SIG-M5 treated with dmso at 0.1 percent for 504 hours (cell line): ENCODE data around the gene SIT1.

Source experiments
- DNase-seq: peaks from one replicate; lab custom pipeline; 2025; ENCODE audit not compliant: unreplicated experiment; lab: John Stamatoyannopoulos, UW

The SIT1 gene

GRCh38 chr9:35650341-35651158, at the start of gene SIT1:
TSS of gene SIT1 (minus strand) at chr9:35650931. CDS start at chr9:35650853, 78 bp downstream.
- DNase-seq, result no peak

- no peak for DNase-seq
These were observed 49.3 kb upstream of the SIT1 start for GRCh38 chr9:35700031-35700430.

GRCh38 chr9:35698231-35698630, 47.5 kb upstream of the SIT1 start:
- no peak for DNase-seq

GRCh38 chr9:35697486-35697885, 46.8 kb upstream of the SIT1 start:
- DNase-seq, result no peak

- DNase-seq, result peak; percentile 33
These were observed 45.9 kb upstream of the SIT1 start for GRCh38 chr9:35696520-35697215.

GRCh38 chr9:35695943-35696401, 45.2 kb upstream of the SIT1 start:
- DNase-seq, result no peak

- no peak for DNase-seq
These were observed 41.1 kb upstream of the SIT1 start for GRCh38 chr9:35691757-35692301.

- no peak for DNase-seq
These were observed 40.6 kb upstream of the SIT1 start for GRCh38 chr9:35691334-35691650.

- DNase-seq, result peak; percentile 54
These were observed 40.0 kb upstream of the SIT1 start for GRCh38 chr9:35690614-35691333.

- DNase-seq, result no peak
These were observed 39.5 kb upstream of the SIT1 start for GRCh38 chr9:35690294-35690613.

- DNase-seq, result no peak
These were observed 39.0 kb upstream of the SIT1 start, which contains the start of gene TPM2 for GRCh38 chr9:35689542-35690293. TSS of gene TPM2 (minus strand) at chr9:35689925. CDS start at chr9:35689817, 108 bp downstream.

GRCh38 chr9:35688558-35689541, 38.1 kb upstream of the SIT1 start:
- peak; percentile 14 for DNase-seq

GRCh38 chr9:35687972-35688557, 37.3 kb upstream of the SIT1 start:
- no peak for DNase-seq

- no peak for DNase-seq
These were observed 36.6 kb upstream of the SIT1 start for GRCh38 chr9:35687306-35687705.

- no peak for DNase-seq
These were observed 35.8 kb upstream of the SIT1 start for GRCh38 chr9:35686222-35687203.

GRCh38 chr9:35685506-35685905, 34.8 kb upstream of the SIT1 start:
- no peak for DNase-seq

- DNase-seq, result no peak
These were observed 34.2 kb upstream of the SIT1 start for GRCh38 chr9:35684921-35685320.

- DNase-seq, result no peak
These were observed 32.6 kb upstream of the SIT1 start for GRCh38 chr9:35683323-35683722.
